Endothelial cell of umbilical vein (primary cell): ENCODE measurements around the gene ADAMTS17. TPM values are rescaled to one million over a fixed set of nuclear protein-coding genes. Genes with fewer than 3 reads are reported as not detected.

Source experiments
- BruUV-seq: library from RNA; stranded (reverse); fragments of 400-500 nt; replicated peaks from 2 replicates; lab custom pipeline; 2021; lab: Mats Ljungman, UMichigan
- CTCF ChIA-PET: fragments of 300-600, 350-600 bp; sonication (Branson Sonifier 250); formaldehyde crosslinking; loops from one replicate; lab custom pipeline; 2021; ENCODE audit warnings: antibody characterized with exemption, inconsistent platforms; lab: Charles Lee
- POLR2A ChIA-PET: fragments of 300-600, 350-600 bp; sonication (Branson Sonifier 250); formaldehyde crosslinking; loops from one replicate; lab custom pipeline; 2021; ENCODE audit warnings: antibody characterized with exemption, inconsistent platforms; lab: Charles Lee
- DNase-seq: peaks from one replicate; pipeline ENCODE4 v3.0.0-alpha.2; 2011; ENCODE audit warnings: low read depth, low spot score
- FAIRE-seq: peaks from 2 replicates; lab custom pipeline; 2011; peaks lifted over from hg19 to GRCh38; lab: Jason Lieb, UNC
- H2AFZ ChIP-seq: 2 replicates; pipeline ENCODE4 v1.6.0; 2012; ENCODE audit warnings: low read depth, low read length, control low read depth, inconsistent platforms
- H3K27ac ChIP-seq: 2 replicates; pipeline ENCODE4 v1.5.1; 2011; ENCODE audit warnings: low read depth, mild to moderate bottlenecking, control low read depth, low read length, moderate library complexity; ENCODE audit not compliant: insufficient read depth
- H3K27me3 ChIP-seq, 2 experiments: 2 replicates each; pipeline versions ENCODE4 v1.6.0 to v1.6.1; 2011; ENCODE audit warnings: low read length in 2 of 2, mixed read lengths in 1 of 2; ENCODE audit not compliant: control insufficient read depth in 2 of 2, insufficient read depth in 2 of 2
- H3K36me3 ChIP-seq, 2 experiments: 2 replicates in 1 of 2; 3 replicates in 1 of 2; pipeline ENCODE4 v1.5.1; 2011; ENCODE audit warnings: low read length in 2 of 2, mild to moderate bottlenecking in 1 of 2, moderate library complexity in 1 of 2; ENCODE audit not compliant: control insufficient read depth in 2 of 2, insufficient read depth in 2 of 2; ENCODE audit errors: extremely low read depth in 1 of 2
- H3K4me1 ChIP-seq: 3 replicates; pipeline ENCODE4 v1.5.1; 2011; ENCODE audit warnings: mild to moderate bottlenecking, low read length; ENCODE audit not compliant: control insufficient read depth, insufficient read depth; ENCODE audit errors: extremely low read depth
- H3K4me2 ChIP-seq: 2 replicates; pipeline ENCODE4 v1.6.1; 2011; ENCODE audit warnings: low read length, control low read depth, mixed read lengths; ENCODE audit not compliant: insufficient read depth
- H3K4me3 ChIP-seq, 3 experiments: fragments of 200-600 bp in 1 of 3; sonication (generic), shearing (Covaris generic) in 1 of 3; replicated peaks in 1 of 3; 2 replicates each; pipeline ENCODE4 v1.5.1; 2011 to 2016; ENCODE audit warnings: control low read depth in 3 of 3, low read length in 3 of 3, mild to moderate bottlenecking in 2 of 3, inconsistent platforms in 1 of 3, low read depth in 1 of 3, moderate library complexity in 1 of 3; ENCODE audit not compliant: insufficient read depth in 1 of 3
- H3K79me2 ChIP-seq: 2 replicates; pipeline ENCODE4 v1.6.0; 2012; ENCODE audit warnings: low read length, inconsistent platforms; ENCODE audit not compliant: control insufficient read depth, insufficient read depth
- H3K9ac ChIP-seq: replicated peaks from 2 replicates; pipeline ENCODE3; 2011; ENCODE audit warnings: low read length, control low read depth; ENCODE audit not compliant: insufficient read depth; ENCODE audit errors: extremely low read depth
- H3K9me1 ChIP-seq: replicated peaks from 3 replicates; pipeline ENCODE4 v1.6.0; 2011; ENCODE audit warnings: mild to moderate bottlenecking, low read length; ENCODE audit not compliant: control insufficient read depth, insufficient read depth; ENCODE audit errors: extremely low read depth
- H3K9me3 ChIP-seq: replicated peaks from 2 replicates; pipeline ENCODE4 v1.5.1; 2012; ENCODE audit warnings: low read length, inconsistent platforms; ENCODE audit not compliant: control insufficient read depth, insufficient read depth
- H4K20me1 ChIP-seq: replicated peaks from 2 replicates; pipeline ENCODE3; 2011; ENCODE audit warnings: mild to moderate bottlenecking, low read length; ENCODE audit not compliant: control insufficient read depth, insufficient read depth; ENCODE audit errors: extremely low read depth
- CTCF ChIP-seq, 2 donors: IDR thresholded peaks; 1 replicate in 1 of 2; 2 replicates in 1 of 2; pipeline ENCODE4 v1.5.1; 2011; ENCODE audit warnings: low read length in 2 of 2, mild to moderate bottlenecking in 2 of 2, moderate library complexity in 2 of 2, control low read depth in 1 of 2, inconsistent platforms in 1 of 2, low read depth in 1 of 2; ENCODE audit not compliant: insufficient read depth in 1 of 2; ENCODE audit errors: extremely low read depth in 1 of 2
- EZH2 ChIP-seq: IDR thresholded peaks from 2 replicates; pipeline ENCODE4 v1.6.1; 2012; ENCODE audit warnings: borderline replicate concordance, low read depth, mild to moderate bottlenecking, moderate library complexity, low read length, inconsistent platforms; ENCODE audit not compliant: severe bottlenecking
- FOS ChIP-seq: IDR thresholded peaks from 2 replicates; pipeline ENCODE4 v1.6.1; 2011; ENCODE audit warnings: mild to moderate bottlenecking, low read length, moderate library complexity, borderline replicate concordance; ENCODE audit not compliant: insufficient read depth
- GATA2 ChIP-seq: IDR thresholded peaks from 2 replicates; pipeline ENCODE4 v1.7.0; 2011; ENCODE audit warnings: low read depth, mild to moderate bottlenecking, moderate library complexity, mixed read lengths, low read length; ENCODE audit not compliant: insufficient read length, insufficient read depth
- JUN ChIP-seq: IDR thresholded peaks from 2 replicates; pipeline ENCODE4 v1.6.1; 2011; ENCODE audit warnings: borderline replicate concordance, low read depth; ENCODE audit not compliant: insufficient read length, insufficient read depth
- MAX ChIP-seq: IDR thresholded peaks from 2 replicates; pipeline ENCODE4 v1.6.1; 2011; ENCODE audit not compliant: insufficient read depth, insufficient read length
- MYC ChIP-seq: IDR thresholded peaks from one replicate; pipeline ENCODE4 v1.6.1; 2011; ENCODE audit warnings: mild to moderate bottlenecking, low read depth, low read length
- POLR2A ChIP-seq: IDR thresholded peaks from 2 replicates; pipeline ENCODE4 v1.6.1; 2012; ENCODE audit warnings: low read depth, mild to moderate bottlenecking, control low read depth, low read length
- POLR2AphosphoS5 ChIP-seq: IDR thresholded peaks from 2 replicates; pipeline ENCODE4 v1.6.1; 2012; ENCODE audit warnings: low read depth, mild to moderate bottlenecking, control low read depth, low read length, moderate library complexity; ENCODE audit not compliant: insufficient read depth
- dilution Hi-C: fragments of 300-500 bp; cut with MboI; formaldehyde crosslinking; loops from one replicate; pipeline ENCODE4 v1.15.0; 2019; ENCODE audit warnings: low sequenced_read_pairs; ENCODE audit not compliant: extremely low pct_ligation_motif_present
- intact Hi-C: fragments of 100-400 bp; cut with micrococcal nuclease; formaldehyde crosslinking; loops from one replicate; pipeline ENCODE4 v1.10.0; 2022
- polyA plus RNA-seq, 4 experiments: library from polyadenylated mRNA; depleted of rRNA in 3 of 4; stranded (reverse) in 3 of 4; unstranded in 1 of 4; fragments of >200 nt; gene quantifications; 2 replicates each; pipeline versions ENCODE4 v1.2.1 to v1.2.3, GENCODE V29; 2011 to 2012; ENCODE audit warnings: missing spikeins in 1 of 4
- total RNA-seq: library from RNA; stranded (reverse); gene quantifications from 2 replicates; pipeline ENCODE4 v1.2.3, GENCODE V29; 2021

Gene ADAMTS17
- total and polyA plus RNA-seq, 2 donors (not counting 3 experiments of a cell fraction or from before 2014, with no cell fraction given), result 0.12 TPM; not detected in 1

- H4K20me1 ChIP-seq, result no peaks in the 10 kb centered on the region
- DNase-seq, result no peak
- dilution Hi-C loops, result no loop called here
- no peaks in the 10 kb centered on the region for H3K9me1 ChIP-seq
- H3K79me2 ChIP-seq, result no peaks in the 10 kb centered on the region
- BruUV-seq, result no TSS peak
- H3K9ac ChIP-seq, result no peak overlapping the region
- no peak for TF ChIP-seq MAX
- TF ChIP-seq FOS, result no peak
- no peak for TF ChIP-seq EZH2
- no peak for TF ChIP-seq POLR2AphosphoS5
- no peak for TF ChIP-seq GATA2
- TF ChIP-seq JUN, result no peak
- TF ChIP-seq CTCF (IDR thresholded peaks at IDR 0.05; ENCODE audit: extremely low read depth in 1 of 2, insufficient read depth in 1 of 2, low read depth in 1 of 2, low read length in 2 of 2), result no peak
- no peak for TF ChIP-seq MYC
- no peak for TF ChIP-seq POLR2A
- H3K27me3 ChIP-seq, result no peaks in the 10 kb centered on the region
- no peaks in the 10 kb centered on the region for H3K36me3 ChIP-seq
- no peak overlapping the region for H3K27ac ChIP-seq
- H3K4me1 ChIP-seq, result no peaks in the 10 kb centered on the region
- no peak for FAIRE-seq
- ChIA-PET POLR2A (no interaction called here), CTCF (no interaction called here)
- H2AFZ ChIP-seq, result no peak overlapping the region
- no peaks in the 10 kb centered on the region for H3K9me3 ChIP-seq
- no peak overlapping the region for H3K4me2 ChIP-seq
- intact Hi-C loops, result no loop called here
- H3K4me3 ChIP-seq, result no peak overlapping the region
Observed at GRCh38 chr15:100198442-100198841, 143.3 kb downstream of the ADAMTS17 start.
